WERI-Rb-1 (cell line): ENCODE data around the gene STOX2.

ENCODE experiments used
- DNase-seq: peaks from one replicate; pipeline ENCODE4 v3.0.0-alpha.2; 2020
- H3K27ac ChIP-seq: fragments of 250-450 bp; sonication (Bioruptor Pico); 2 replicates; pipeline ENCODE4 v1.5.1; 2020; ENCODE audit warnings: mild to moderate bottlenecking, moderate library complexity
- H3K27me3 ChIP-seq: fragments of 250-450 bp; sonication (Bioruptor Pico); 2 replicates; pipeline ENCODE4 v1.5.1; 2021; ENCODE audit warnings: mild to moderate bottlenecking, low read depth, moderate library complexity; ENCODE audit not compliant: insufficient read depth, severe bottlenecking
- H3K36me3 ChIP-seq: fragments of 250-450 bp; sonication (Bioruptor Pico); 2 replicates; pipeline ENCODE4 v1.5.1; 2020; ENCODE audit warnings: mild to moderate bottlenecking, moderate library complexity
- H3K4me3 ChIP-seq: 2 replicates; pipeline ENCODE4 v1.5.1; 2011; ENCODE audit warnings: low read depth, mild to moderate bottlenecking, control low read depth, low read length
- H3K9me3 ChIP-seq: fragments of 250-450 bp; sonication (Bioruptor Pico); 2 replicates; pipeline ENCODE4 v1.5.1; 2021; ENCODE audit warnings: mild to moderate bottlenecking, moderate library complexity; ENCODE audit not compliant: severe bottlenecking
- TF ChIP-seq, protein P1 (sequence below): IDR thresholded peaks from 2 replicates; pipeline ENCODE4 v1.5.1; 2011; ENCODE audit warnings: low read depth, mild to moderate bottlenecking, control low read depth, inconsistent platforms, low read length

STOX2 gene

DNA sequence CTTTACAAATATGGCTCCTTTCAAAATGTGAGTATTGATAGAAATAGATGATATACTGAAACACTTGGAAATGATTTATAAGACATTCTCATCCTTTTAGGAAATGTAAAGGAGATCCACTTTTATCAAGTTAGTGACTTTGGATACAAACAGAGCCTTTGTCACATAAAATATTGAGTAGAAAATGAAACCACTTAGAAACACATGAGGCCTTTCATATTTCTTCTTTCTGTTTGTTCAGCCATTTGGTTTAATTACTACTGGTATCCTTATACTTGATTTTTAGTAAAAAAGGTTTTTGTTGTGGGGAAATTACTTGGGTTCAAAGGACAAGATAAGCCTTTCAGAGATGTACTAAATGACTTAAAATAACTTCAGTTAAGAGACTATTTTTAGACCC lies 4.1 kb downstream of the STOX2 start:
- peaks cover 14% of the 10 kb centered on the region for H3K27me3 ChIP-seq

DNA sequence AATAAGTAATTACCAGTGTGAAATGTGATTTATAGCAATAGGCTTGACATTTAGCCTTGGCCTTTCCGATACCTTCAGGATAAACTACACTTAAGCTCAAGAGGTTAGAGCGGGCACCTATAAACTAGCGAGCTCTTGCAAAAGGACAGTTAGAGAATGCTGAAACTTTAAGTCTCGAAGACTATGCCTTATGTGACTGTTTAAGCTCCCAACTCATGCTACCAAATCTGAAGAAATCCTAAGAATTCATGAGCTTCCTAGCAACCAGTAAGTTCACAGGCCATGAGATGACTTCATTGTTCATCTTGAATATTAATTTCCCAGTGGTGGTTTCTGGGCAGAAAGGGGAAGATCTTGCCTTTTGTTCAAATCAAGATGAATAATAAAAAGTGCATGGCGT lies 4.7 kb downstream of the STOX2 start:
- Histone ChIP-seq H3K27me3 (peaks cover 14% of the 10 kb centered on the region), H3K27ac (no peak overlapping the region), H3K36me3 (no peaks in the 10 kb centered on the region; the same call in 1 of the 2 replicates), H3K9me3 (no peaks in the 10 kb centered on the region), H3K4me3 (no peak overlapping the region)
- TF ChIP-seq, protein P1, sequence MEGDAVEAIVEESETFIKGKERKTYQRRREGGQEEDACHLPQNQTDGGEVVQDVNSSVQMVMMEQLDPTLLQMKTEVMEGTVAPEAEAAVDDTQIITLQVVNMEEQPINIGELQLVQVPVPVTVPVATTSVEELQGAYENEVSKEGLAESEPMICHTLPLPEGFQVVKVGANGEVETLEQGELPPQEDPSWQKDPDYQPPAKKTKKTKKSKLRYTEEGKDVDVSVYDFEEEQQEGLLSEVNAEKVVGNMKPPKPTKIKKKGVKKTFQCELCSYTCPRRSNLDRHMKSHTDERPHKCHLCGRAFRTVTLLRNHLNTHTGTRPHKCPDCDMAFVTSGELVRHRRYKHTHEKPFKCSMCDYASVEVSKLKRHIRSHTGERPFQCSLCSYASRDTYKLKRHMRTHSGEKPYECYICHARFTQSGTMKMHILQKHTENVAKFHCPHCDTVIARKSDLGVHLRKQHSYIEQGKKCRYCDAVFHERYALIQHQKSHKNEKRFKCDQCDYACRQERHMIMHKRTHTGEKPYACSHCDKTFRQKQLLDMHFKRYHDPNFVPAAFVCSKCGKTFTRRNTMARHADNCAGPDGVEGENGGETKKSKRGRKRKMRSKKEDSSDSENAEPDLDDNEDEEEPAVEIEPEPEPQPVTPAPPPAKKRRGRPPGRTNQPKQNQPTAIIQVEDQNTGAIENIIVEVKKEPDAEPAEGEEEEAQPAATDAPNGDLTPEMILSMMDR, result no peak
- no peak for DNase-seq

More for the DNA sequence above, 4.1 kb downstream of the STOX2 start:
- H3K36me3 ChIP-seq, result no peaks in the 10 kb centered on the region; the same call in 1 of the 2 replicates
- H3K9me3 ChIP-seq, result no peaks in the 10 kb centered on the region
- H3K27ac ChIP-seq, result no peak overlapping the region
- TF ChIP-seq, protein P1, result no peak
- H3K4me3 ChIP-seq, result no peak overlapping the region
- DNase-seq, result no peak

DNA sequence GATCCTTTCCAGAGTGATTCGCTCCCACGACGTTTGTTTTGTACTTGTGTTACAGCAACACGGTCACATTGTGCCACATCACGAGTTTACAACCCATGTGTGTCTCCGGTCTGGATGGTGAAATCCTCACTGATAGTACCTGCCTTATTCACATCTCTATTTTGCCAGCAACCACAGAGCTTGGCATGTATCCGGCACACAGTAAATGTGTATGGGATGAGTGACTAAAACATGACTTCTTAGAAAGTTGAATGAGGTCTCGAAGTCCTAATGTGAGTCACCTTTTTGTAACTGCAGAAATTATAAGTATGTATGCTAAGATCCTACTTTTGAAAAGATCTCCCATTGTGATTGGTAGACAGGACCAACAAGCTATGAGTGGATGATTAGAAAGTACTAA lies 7.5 kb downstream of the STOX2 start:
- TF ChIP-seq, protein P1, result no peak
- Histone ChIP-seq H3K27ac (no peak overlapping the region), H3K27me3 (peaks cover 3% of the 10 kb centered on the region), H3K4me3 (no peak overlapping the region), H3K9me3 (no peaks in the 10 kb centered on the region), H3K36me3 (no peaks in the 10 kb centered on the region; the same call in 1 of the 2 replicates)
- no peak for DNase-seq

DNA sequence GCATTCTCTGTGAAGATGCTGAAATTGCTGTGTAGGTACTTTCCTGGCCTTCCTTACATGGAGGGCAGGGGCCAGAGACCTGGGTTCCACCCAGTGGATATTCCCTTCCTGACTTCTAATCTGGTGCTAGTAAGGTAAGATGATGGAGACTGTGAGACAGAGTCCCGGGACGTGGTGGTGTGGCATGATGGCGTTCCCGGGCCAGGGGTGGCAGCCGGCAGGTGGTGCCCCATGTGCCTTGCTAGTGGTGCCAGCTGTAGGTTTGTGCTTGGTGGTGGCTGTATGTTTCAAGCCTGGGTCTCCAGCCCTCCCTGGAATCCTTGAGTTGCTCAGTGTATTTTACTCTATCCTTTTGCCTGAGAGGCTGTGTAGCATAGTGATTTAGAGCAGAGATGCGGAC lies 10.9 kb downstream of the STOX2 start:
- TF ChIP-seq, protein P1, result no peak
- Histone ChIP-seq H3K9me3 (no peaks in the 10 kb centered on the region), H3K27ac (no peak overlapping the region), H3K36me3 (no peaks in the 10 kb centered on the region), H3K27me3 (no peaks in the 10 kb centered on the region), H3K4me3 (no peak overlapping the region)
- no peak for DNase-seq

DNA sequence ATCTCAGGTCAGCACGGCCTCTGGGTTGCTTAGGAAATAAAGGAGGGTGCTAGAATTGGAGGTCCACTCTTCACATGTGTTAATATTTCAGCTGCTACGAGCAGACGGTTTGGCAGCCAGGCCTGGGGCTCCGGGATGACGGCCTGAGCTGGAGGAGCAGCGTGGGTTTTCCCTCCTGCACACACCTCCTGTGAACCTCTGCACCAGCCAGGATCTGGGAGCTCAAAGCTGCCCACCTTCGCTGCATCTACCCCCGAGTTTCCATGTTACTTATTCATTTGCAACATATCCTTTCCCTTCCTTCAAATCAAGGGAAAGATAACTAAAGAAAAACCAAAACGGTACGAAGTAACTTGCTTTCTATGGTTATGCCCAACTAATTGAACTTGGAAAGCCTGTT lies 13.6 kb downstream of the STOX2 start:
- Histone ChIP-seq H3K27ac (no peak overlapping the region), H3K9me3 (no peaks in the 10 kb centered on the region), H3K27me3 (no peaks in the 10 kb centered on the region), H3K4me3 (no peak overlapping the region), H3K36me3 (no peaks in the 10 kb centered on the region)
- TF ChIP-seq, protein P1, result no peak
- DNase-seq, result no peak

DNA sequence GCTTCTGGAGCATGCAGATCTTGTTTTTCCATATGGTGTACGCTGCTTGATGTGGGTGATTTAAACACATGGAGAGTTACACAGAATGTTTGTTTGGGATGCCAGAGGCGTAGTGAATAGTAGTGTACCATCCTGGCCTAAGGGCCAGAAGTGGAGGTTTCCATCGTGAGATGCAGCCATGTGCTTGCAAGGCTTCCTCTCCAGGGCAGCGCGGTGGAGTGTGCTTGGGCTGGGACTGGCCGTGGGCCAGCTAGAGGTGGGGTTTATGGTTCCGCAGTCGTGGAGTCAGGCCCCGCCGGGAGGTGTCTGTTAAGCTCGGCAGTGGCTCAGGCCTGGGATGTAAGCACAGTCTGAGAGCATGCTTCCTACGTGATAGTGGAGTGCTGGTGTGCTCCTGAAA lies 14.0 kb downstream of the STOX2 start:
- H3K4me3 ChIP-seq, result no peak overlapping the region
- no peak overlapping the region for H3K27ac ChIP-seq
- no peak for DNase-seq
- no peaks in the 10 kb centered on the region for H3K9me3 ChIP-seq
- no peaks in the 10 kb centered on the region for H3K27me3 ChIP-seq
- TF ChIP-seq, protein P1, result no peak
- no peaks in the 10 kb centered on the region for H3K36me3 ChIP-seq
